ENCODE data around the gene CADM3.

Gene CADM3

GRCh38 chr1:159162516-159163265 lies 8.7 kb upstream of the CADM3 start:
- Histone ChIP-seq H3K27me3 (ENCODE audit: control insufficient read depth, insufficient read depth, low read length) (no peaks in the 10 kb centered on the region), H3K4me3 (ENCODE audit: low read depth, low read length) (no peak overlapping the region), H3K4me2 (ENCODE audit: low read length) (no peak overlapping the region), H2AFZ (no peak overlapping the region), H3K4me1 (no peaks in the 10 kb centered on the region), H3K79me2 (no peaks in the 10 kb centered on the region), H3K36me3 (ENCODE audit: control insufficient read depth, insufficient read depth, low read length) (no peaks in the 10 kb centered on the region), H3K9ac (no peak overlapping the region), H3K9me3 (ENCODE audit: control insufficient read depth, low read length) (no peaks in the 10 kb centered on the region), H3K27ac (no peak overlapping the region)
- TF ChIP-seq CTCF (IDR thresholded peaks at IDR 0.05): no peak

GRCh38 chr1:159163614-159164228 lies 7.7 kb upstream of the CADM3 start:
- no peaks in the 10 kb centered on the region for H3K9me3 ChIP-seq (ENCODE audit: control insufficient read depth, low read length)
- no peaks in the 10 kb centered on the region for H3K36me3 ChIP-seq (ENCODE audit: control insufficient read depth, insufficient read depth, low read length)
- TF ChIP-seq CTCF (IDR thresholded peaks at IDR 0.05): no peak
- no peak overlapping the region for H3K4me3 ChIP-seq (ENCODE audit: low read depth, low read length)
- H3K27ac ChIP-seq: no peak overlapping the region
- no peaks in the 10 kb centered on the region for H3K27me3 ChIP-seq (ENCODE audit: control insufficient read depth, insufficient read depth, low read length)
- H3K79me2 ChIP-seq: no peaks in the 10 kb centered on the region
- H2AFZ ChIP-seq: no peak overlapping the region
- no peak overlapping the region for H3K9ac ChIP-seq
- H3K4me1 ChIP-seq: no peaks in the 10 kb centered on the region
- no peak overlapping the region for H3K4me2 ChIP-seq (ENCODE audit: low read length)

- peaks cover 5% of the 10 kb centered on the region for H3K27me3 ChIP-seq (ENCODE audit: control insufficient read depth, insufficient read depth, low read length)
- no peak for TF ChIP-seq CTCF (IDR thresholded peaks at IDR 0.05)
- no peaks in the 10 kb centered on the region for H3K36me3 ChIP-seq (ENCODE audit: control insufficient read depth, insufficient read depth, low read length)
- no peaks in the 10 kb centered on the region for H3K79me2 ChIP-seq
- H3K9ac ChIP-seq: no peak overlapping the region
- H3K4me1 ChIP-seq: no peaks in the 10 kb centered on the region
- H3K4me2 ChIP-seq (ENCODE audit: low read length): no peak overlapping the region
- no peak overlapping the region for H2AFZ ChIP-seq
- H3K27ac ChIP-seq: no peak overlapping the region
- H3K4me3 ChIP-seq (ENCODE audit: low read depth, low read length): no peak overlapping the region
- no peaks in the 10 kb centered on the region for H3K9me3 ChIP-seq (ENCODE audit: control insufficient read depth, low read length)
Measured at GRCh38 chr1:159168043-159168442, 3.4 kb upstream of the CADM3 start.

- H3K36me3 ChIP-seq (ENCODE audit: control insufficient read depth, insufficient read depth, low read length): no peaks in the 10 kb centered on the region
- no peak for TF ChIP-seq CTCF (IDR thresholded peaks at IDR 0.05)
- no peak overlapping the region for H2AFZ ChIP-seq
- H3K9me3 ChIP-seq (ENCODE audit: control insufficient read depth, low read length): no peaks in the 10 kb centered on the region
- H3K4me3 ChIP-seq (ENCODE audit: low read depth, low read length): no peak overlapping the region
- peaks cover 5% of the 10 kb centered on the region for H3K27me3 ChIP-seq (ENCODE audit: control insufficient read depth, insufficient read depth, low read length)
- no peak overlapping the region for H3K27ac ChIP-seq
- no peak overlapping the region for H3K4me2 ChIP-seq (ENCODE audit: low read length)
- H3K9ac ChIP-seq: no peak overlapping the region
- no peaks in the 10 kb centered on the region for H3K79me2 ChIP-seq
- no peaks in the 10 kb centered on the region for H3K4me1 ChIP-seq
Measured at GRCh38 chr1:159170639-159171038, 776 bp upstream of the CADM3 start.

Measured in parathyroid adenoma (tissue), 2 donors.